Stimulated activated CD4-positive, alpha-beta T cell treated with anti-CD3 and anti-CD28 coated beads, Interleukin-2, amount 100 ng/mL, for 24 hours (primary cell): Measurements from ENCODE around the gene CREB3L1.

Experiments used
- DNase-seq, 2 donors: peaks; one replicate each; pipeline ENCODE4 v3.0.0-alpha.2; 2020

The CREB3L1 gene

GRCh38 chr11:46346886-46347636 is 69.6 kb downstream of the CREB3L1 start, which contains the start of gene DGKZ:
TSS of gene DGKZ (plus strand) at chr11:46347463. CDS start at chr11:46347660, 197 bp downstream.
- peak; percentile 86 to 90 for DNase-seq

GRCh38 chr11:46347637-46348311 is 70.3 kb downstream of the CREB3L1 start:
- peak; percentile 40 to 42 for DNase-seq

GRCh38 chr11:46348566-46349401 is 71.3 kb downstream of the CREB3L1 start:
- DNase-seq = peak; percentile 55 to 66

GRCh38 chr11:46350695-46351094 is 73.2 kb downstream of the CREB3L1 start:
- DNase-seq = no peak

GRCh38 chr11:46351148-46351547 is 73.7 kb downstream of the CREB3L1 start:
- no peak for DNase-seq

- DNase-seq = no peak
These were observed 74.1 kb downstream of the CREB3L1 start for GRCh38 chr11:46351606-46352005.

- peak; percentile 76 to 77 for DNase-seq
These were observed 74.8 kb downstream of the CREB3L1 start for GRCh38 chr11:46352063-46352841.

GRCh38 chr11:46353698-46354097 is 76.2 kb downstream of the CREB3L1 start:
- peak; percentile 68 to 75 for DNase-seq

- DNase-seq = no peak
These were observed 79.5 kb downstream of the CREB3L1 start for GRCh38 chr11:46356924-46357482.

- no peak for DNase-seq
These were observed 80.0 kb downstream of the CREB3L1 start for GRCh38 chr11:46357483-46357936.

GRCh38 chr11:46359953-46360352 is 82.5 kb downstream of the CREB3L1 start:
- DNase-seq = no peak

GRCh38 chr11:46360878-46361277 is 83.4 kb downstream of the CREB3L1 start:
- DNase-seq = no peak

GRCh38 chr11:46361283-46362155 is 84.1 kb downstream of the CREB3L1 start:
- peak; percentile 69 to 71 for DNase-seq

- DNase-seq = no peak
These were observed 84.9 kb downstream of the CREB3L1 start for GRCh38 chr11:46362156-46363030.

GRCh38 chr11:46363031-46363407 is 85.6 kb downstream of the CREB3L1 start:
- DNase-seq = no peak

GRCh38 chr11:46363455-46364005 is 86.1 kb downstream of the CREB3L1 start:
- no peak for DNase-seq

- DNase-seq = no peak
These were observed 86.6 kb downstream of the CREB3L1 start for GRCh38 chr11:46364056-46364455.

GRCh38 chr11:46364791-46365190 is 87.3 kb downstream of the CREB3L1 start:
- DNase-seq = no peak

GRCh38 chr11:46366260-46366659 is 88.8 kb downstream of the CREB3L1 start:
- no peak for DNase-seq
